ENCODE data around the gene ELOVL1. TPM values are rescaled to one million over a fixed set of nuclear protein-coding genes. Genes with fewer than 3 reads are reported as not detected.
"Not testable (repeated sequence)": the region's sequence is repeated elsewhere in the genome, so short reads cannot be mapped to it uniquely, and the experiment has no call there.

ELOVL1 gene
- total RNA-seq = 10 to 100 TPM; 45.9 to 60.6 (median 55.5) TPM

DNA sequence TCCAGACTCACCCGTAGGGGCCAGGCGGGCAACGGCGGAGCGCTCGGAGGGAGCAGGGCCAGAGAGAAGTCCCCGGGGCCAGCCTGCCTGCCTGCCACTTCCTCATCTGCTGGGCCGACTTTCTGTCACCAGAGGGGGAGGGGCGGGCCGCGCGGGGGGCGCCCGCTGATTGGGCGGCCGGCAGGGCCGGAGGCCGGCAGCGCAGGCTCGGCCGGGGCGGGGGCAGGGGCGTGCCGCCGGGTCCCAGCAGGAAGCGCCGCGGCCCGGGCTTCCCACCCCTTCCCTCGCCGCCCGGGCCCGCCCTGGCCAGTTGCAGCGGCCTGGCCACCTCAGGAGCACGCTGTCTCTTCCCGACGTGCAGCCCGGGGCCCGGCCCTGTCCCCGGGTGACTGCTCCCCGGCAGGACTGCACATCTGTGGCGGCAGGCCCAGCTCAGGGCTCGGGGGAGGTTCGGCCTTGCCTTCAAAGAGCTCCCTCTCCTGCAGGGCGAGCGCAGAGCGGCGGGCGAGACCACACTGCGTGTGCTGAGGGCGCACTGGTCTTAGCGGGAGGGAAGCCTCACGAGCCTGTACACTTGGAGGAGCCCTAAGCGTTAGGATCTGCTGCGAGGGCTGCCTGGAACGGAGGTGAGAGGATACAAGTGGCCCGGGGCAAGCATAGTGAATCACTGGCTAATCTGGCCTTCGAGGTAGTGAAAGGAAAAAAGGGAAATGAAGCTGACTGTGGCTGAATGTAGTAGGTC lies at the start of gene ELOVL1:
TSS of gene ELOVL1 (minus strand) at position 108 of the 742 bp plus-strand sequence. CDS start 2,402 bp downstream, outside the sequence.
- Histone ChIP-seq H3K4me3 (peak within 1 kb of the TSS; percentile 69 to 88 (median 88)), H3K4me1 (peaks cover 8 to 18% of the 10 kb centered on the region in 2 donors), H3K27me3 (no peaks in the 10 kb centered on the region), H3K36me3 (no peaks in the 10 kb centered on the region), H3K27ac (peak within 1 kb of the TSS; percentile 94 to 98), H3K9me3 (no peaks in the 10 kb centered on the region)
- peak; percentile 38 for TF ChIP-seq POLR2A (IDR thresholded peaks at IDR 0.05)
- TF ChIP-seq POLR2AphosphoS5 (IDR thresholded peaks at IDR 0.05) = peak; percentile 27 to 52 (median 49)
- TF ChIP-seq, protein P1, sequence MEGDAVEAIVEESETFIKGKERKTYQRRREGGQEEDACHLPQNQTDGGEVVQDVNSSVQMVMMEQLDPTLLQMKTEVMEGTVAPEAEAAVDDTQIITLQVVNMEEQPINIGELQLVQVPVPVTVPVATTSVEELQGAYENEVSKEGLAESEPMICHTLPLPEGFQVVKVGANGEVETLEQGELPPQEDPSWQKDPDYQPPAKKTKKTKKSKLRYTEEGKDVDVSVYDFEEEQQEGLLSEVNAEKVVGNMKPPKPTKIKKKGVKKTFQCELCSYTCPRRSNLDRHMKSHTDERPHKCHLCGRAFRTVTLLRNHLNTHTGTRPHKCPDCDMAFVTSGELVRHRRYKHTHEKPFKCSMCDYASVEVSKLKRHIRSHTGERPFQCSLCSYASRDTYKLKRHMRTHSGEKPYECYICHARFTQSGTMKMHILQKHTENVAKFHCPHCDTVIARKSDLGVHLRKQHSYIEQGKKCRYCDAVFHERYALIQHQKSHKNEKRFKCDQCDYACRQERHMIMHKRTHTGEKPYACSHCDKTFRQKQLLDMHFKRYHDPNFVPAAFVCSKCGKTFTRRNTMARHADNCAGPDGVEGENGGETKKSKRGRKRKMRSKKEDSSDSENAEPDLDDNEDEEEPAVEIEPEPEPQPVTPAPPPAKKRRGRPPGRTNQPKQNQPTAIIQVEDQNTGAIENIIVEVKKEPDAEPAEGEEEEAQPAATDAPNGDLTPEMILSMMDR (IDR thresholded peaks at IDR 0.05) = peak in 1 of 3 donors; percentile 18
- peak; percentile 89 for DNase-seq (ENCODE audit: low spot score in 2 of 2)
- intact Hi-C loops (cut with DNase I; ENCODE audit: low total_unique reads) = no loop called here

DNA sequence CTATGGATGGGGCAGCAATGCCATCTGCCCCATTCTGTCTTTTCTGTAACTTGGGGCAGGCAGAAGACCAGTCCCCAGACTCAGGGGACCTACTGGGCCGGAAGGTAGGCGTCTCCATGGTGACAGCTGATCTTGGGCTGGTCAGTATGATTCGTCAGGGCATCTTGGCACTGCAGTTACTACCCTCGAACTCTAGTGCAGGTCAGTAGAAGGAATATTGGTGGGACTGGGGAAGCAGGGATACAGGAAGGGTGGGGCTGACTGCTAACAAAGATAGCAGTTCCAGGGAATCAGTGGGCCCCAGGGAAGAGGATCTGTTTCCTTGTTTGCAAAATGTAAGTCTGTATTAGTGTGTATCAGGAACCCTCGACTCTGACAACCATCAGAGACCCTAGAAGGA lies 48.1 kb upstream of the ELOVL1 start:
- no peak overlapping the region for H3K4me3 ChIP-seq
- TF ChIP-seq POLR2AphosphoS5 (IDR thresholded peaks at IDR 0.05) = no peak
- TF ChIP-seq, protein P1 (IDR thresholded peaks at IDR 0.05) = no peak
- TF ChIP-seq POLR2A (IDR thresholded peaks at IDR 0.05) = no peak
- H3K4me1 ChIP-seq = no peaks in the 10 kb centered on the region
- intact Hi-C loops (cut with DNase I; ENCODE audit: low total_unique reads) = no loop called here
- no peaks in the 10 kb centered on the region for H3K27me3 ChIP-seq
- DNase-seq (ENCODE audit: low spot score in 2 of 2) = no peak
- H3K9me3 ChIP-seq = no peaks in the 10 kb centered on the region
- H3K27ac ChIP-seq = no peak overlapping the region
- H3K36me3 ChIP-seq = peaks cover 16% of the 10 kb centered on the region

DNA sequence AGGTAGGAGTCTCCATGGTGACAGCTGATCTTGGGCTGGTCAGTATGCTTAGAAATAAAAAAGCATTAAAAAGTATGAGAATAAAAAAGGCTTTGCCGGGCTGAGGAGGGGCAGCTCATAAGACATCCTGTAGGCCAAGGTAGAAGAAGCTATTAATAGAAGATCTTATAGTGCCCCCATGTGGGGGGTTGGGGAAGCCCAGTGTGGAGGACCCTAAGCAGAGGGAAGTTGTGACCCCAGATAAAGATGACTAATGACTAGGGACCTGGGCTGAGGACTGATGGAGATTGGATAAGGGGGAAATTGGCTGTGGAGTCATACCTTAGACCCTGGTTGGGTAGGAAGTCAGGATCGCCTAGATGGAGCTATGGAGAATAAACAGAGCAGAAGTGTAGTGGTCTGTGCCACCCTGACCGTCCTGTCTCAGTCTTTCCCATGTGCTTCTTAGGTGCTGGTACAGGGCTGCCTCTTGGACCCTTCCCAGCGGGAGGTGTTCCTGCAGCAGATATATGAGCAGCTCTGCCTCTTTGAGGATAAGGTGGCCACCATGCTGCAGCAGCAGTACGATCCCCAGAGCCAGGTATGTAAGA lies 46.9 kb upstream of the ELOVL1 start:
- H3K27ac ChIP-seq = no peak overlapping the region
- H3K9me3 ChIP-seq = no peaks in the 10 kb centered on the region
- intact Hi-C loops (cut with DNase I; ENCODE audit: low total_unique reads) = no loop called here
- no peak overlapping the region for H3K4me3 ChIP-seq
- peaks cover 5% of the 10 kb centered on the region for H3K36me3 ChIP-seq
- DNase-seq (ENCODE audit: low spot score in 2 of 2) = peak in 1 of 2 donors; percentile 38
- TF ChIP-seq POLR2AphosphoS5 (IDR thresholded peaks at IDR 0.05) = no peak
- TF ChIP-seq POLR2A (IDR thresholded peaks at IDR 0.05) = no peak
- TF ChIP-seq, protein P1 (IDR thresholded peaks at IDR 0.05) = peak in 2 of 3 donors; percentile 50 to 68
- H3K4me1 ChIP-seq = no peaks in the 10 kb centered on the region
- H3K27me3 ChIP-seq = no peaks in the 10 kb centered on the region

DNA sequence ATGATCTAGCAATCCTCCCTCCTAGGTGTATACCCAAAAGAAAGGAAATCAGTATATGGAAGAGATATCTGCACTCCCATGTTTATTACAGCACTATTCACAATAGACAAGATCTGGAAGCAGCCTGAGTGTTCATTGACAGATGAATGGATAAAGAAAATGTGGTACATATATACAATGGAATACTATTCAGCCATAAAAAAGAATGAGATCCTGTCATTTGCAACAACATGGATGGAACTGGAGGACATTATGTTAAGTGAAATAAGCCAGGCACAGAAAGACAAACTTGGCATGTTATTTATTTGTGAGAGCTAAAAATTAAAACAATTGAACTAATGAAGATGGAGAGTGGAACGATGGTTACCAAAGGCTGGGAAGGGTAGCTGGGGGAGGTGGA lies 45.6 kb upstream of the ELOVL1 start:
- intact Hi-C loops (cut with DNase I; ENCODE audit: low total_unique reads); H3K4me3 ChIP-seq; H3K4me1 ChIP-seq; H3K9me3 ChIP-seq; H3K27me3 ChIP-seq; DNase-seq (ENCODE audit: low spot score in 2 of 2); H3K36me3 ChIP-seq; H3K27ac ChIP-seq: not testable (repeated sequence)

DNA sequence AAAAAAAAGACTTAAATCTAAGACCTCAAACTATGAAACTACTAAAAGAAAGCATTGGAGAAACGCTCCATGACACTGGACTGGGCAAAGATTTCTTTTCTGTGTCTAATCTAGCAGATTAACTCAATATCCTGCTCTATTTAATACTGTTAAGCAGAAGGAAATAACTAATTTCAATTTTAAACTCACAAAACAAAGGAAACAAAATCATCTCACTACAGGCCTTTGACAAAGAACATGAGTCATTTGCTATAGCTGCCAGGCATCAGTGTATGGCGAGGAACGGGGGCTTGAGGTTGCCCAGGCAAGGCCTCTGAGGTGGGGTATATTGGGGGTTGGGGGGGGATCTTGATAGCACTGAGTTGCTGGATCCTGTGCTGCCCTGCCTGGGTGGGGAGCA lies 42.8 kb upstream of the ELOVL1 start:
- TF ChIP-seq, protein P1 (IDR thresholded peaks at IDR 0.05) = no peak
- TF ChIP-seq POLR2AphosphoS5 (IDR thresholded peaks at IDR 0.05) (no peak), POLR2A (IDR thresholded peaks at IDR 0.05) (no peak)
- Histone ChIP-seq H3K4me3 (no peak overlapping the region), H3K27ac (no peak overlapping the region), H3K27me3 (no peaks in the 10 kb centered on the region), H3K4me1 (no peaks in the 10 kb centered on the region), H3K36me3 (no peaks in the 10 kb centered on the region), H3K9me3 (no peaks in the 10 kb centered on the region)
- intact Hi-C loops (cut with DNase I; ENCODE audit: low total_unique reads) = no loop called here
- no peak for DNase-seq (ENCODE audit: low spot score in 2 of 2)

All from breast epithelium (tissue), 4 donors.